ENCODE measurements around the gene TMEM144.
"Not testable (repeated sequence)": the region's sequence is repeated elsewhere in the genome, so short reads cannot be mapped to it uniquely, and the experiment has no call there.

DNA sequence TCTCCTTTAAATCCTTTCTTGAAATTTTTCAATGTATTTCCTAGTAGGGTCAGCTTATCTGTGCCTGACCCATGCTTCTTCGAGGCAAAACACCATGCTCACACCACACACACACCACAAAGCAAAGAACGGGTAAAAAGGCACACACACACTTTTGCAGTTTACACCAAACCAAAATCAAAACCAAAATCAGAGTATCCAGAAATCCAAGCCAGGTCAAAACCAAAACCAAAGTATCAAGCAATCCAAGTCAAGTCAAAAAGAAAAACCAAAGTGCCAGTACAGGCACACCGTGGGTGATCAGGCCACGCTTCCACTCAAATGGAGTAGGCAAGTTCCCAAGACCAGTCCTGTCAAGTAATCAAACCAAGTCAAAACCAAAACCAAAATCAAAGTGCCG lies 17.6 kb downstream of the TMEM144 start:
- TF ChIP-seq, protein P1, sequence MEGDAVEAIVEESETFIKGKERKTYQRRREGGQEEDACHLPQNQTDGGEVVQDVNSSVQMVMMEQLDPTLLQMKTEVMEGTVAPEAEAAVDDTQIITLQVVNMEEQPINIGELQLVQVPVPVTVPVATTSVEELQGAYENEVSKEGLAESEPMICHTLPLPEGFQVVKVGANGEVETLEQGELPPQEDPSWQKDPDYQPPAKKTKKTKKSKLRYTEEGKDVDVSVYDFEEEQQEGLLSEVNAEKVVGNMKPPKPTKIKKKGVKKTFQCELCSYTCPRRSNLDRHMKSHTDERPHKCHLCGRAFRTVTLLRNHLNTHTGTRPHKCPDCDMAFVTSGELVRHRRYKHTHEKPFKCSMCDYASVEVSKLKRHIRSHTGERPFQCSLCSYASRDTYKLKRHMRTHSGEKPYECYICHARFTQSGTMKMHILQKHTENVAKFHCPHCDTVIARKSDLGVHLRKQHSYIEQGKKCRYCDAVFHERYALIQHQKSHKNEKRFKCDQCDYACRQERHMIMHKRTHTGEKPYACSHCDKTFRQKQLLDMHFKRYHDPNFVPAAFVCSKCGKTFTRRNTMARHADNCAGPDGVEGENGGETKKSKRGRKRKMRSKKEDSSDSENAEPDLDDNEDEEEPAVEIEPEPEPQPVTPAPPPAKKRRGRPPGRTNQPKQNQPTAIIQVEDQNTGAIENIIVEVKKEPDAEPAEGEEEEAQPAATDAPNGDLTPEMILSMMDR (IDR thresholded peaks at IDR 0.05): not testable (repeated sequence)
- TF ChIP-seq POLR2A (IDR thresholded peaks at IDR 0.05): not testable (repeated sequence)
